DOHH2 (cell line): ENCODE data around the gene CDHR2.
"Not testable (repeated sequence)": the region's sequence is repeated elsewhere in the genome, so short reads cannot be mapped to it uniquely, and the experiment has no call there.

ENCODE experiments used
- H3F3A ChIP-seq: fragments of 200-600 bp; sonication (generic), shearing (Covaris generic); 2 replicates; pipeline ENCODE4 v1.6.0; 2016; ENCODE audit warnings: antibody characterized with exemption, mild to moderate bottlenecking; ENCODE audit not compliant: control insufficient read depth, insufficient read depth
- H3K27ac ChIP-seq: fragments of 200-600 bp; sonication (generic); 2 replicates; pipeline ENCODE4 v1.5.1; 2014; ENCODE audit warnings: low read depth, mild to moderate bottlenecking, low read length, moderate library complexity
- H3K27me3 ChIP-seq: fragments of 200-600 bp; sonication (generic); 2 replicates; pipeline ENCODE4 v1.6.1; 2014; ENCODE audit warnings: mild to moderate bottlenecking, low read length, mixed read lengths; ENCODE audit not compliant: control insufficient read depth
- H3K36me3 ChIP-seq: fragments of 200-600 bp; sonication (generic); 2 replicates; pipeline ENCODE4 v1.6.1; 2014; ENCODE audit warnings: mild to moderate bottlenecking, low read length, moderate library complexity, mixed read lengths; ENCODE audit not compliant: control insufficient read depth
- H3K4me1 ChIP-seq: fragments of 200-600 bp; sonication (generic); 2 replicates; pipeline ENCODE4 v1.6.1; 2014; ENCODE audit warnings: mild to moderate bottlenecking, low read length, mixed read lengths; ENCODE audit not compliant: control insufficient read depth
- H3K4me2 ChIP-seq: fragments of 200-600 bp; sonication (generic); 2 replicates; pipeline ENCODE4 v1.6.0; 2014; ENCODE audit warnings: mild to moderate bottlenecking, low read length, moderate library complexity
- H3K4me3 ChIP-seq: fragments of 200-600 bp; sonication (generic); 2 replicates; pipeline ENCODE4 v1.5.1; 2014; ENCODE audit warnings: mild to moderate bottlenecking, low read length, mixed read lengths
- H3K79me2 ChIP-seq: fragments of 200-600 bp; sonication (generic); 2 replicates; pipeline ENCODE4 v1.6.1; 2014; ENCODE audit warnings: mild to moderate bottlenecking, low read length, mixed read lengths; ENCODE audit not compliant: control insufficient read depth
- H3K9me2 ChIP-seq: fragments of 200-600 bp; sonication (generic); replicated peaks from 2 replicates; pipeline ENCODE4 v1.6.1; 2014; ENCODE audit warnings: mild to moderate bottlenecking, low read length, mixed read lengths; ENCODE audit not compliant: control insufficient read depth
- H3K9me3 ChIP-seq: fragments of 200-600 bp; sonication (generic); 2 replicates; pipeline ENCODE4 v1.6.1; 2014; ENCODE audit warnings: antibody characterized with exemption, low read length, mixed read lengths; ENCODE audit not compliant: control insufficient read depth, insufficient read depth
- H4K20me1 ChIP-seq: fragments of 200-600 bp; sonication (generic); 2 replicates; pipeline ENCODE4 v1.6.0; 2014; ENCODE audit warnings: low read depth, mild to moderate bottlenecking, antibody characterized with exemption, low read length, moderate library complexity; ENCODE audit not compliant: control insufficient read depth, insufficient read depth
- EZH2phosphoT487 ChIP-seq: fragments of 200-600 bp; sonication (generic); IDR thresholded peaks from 2 replicates; pipeline ENCODE4 v1.6.1; 2017; ENCODE audit warnings: borderline replicate concordance, mild to moderate bottlenecking, antibody characterized with exemption, low read length, moderate library complexity, mixed read lengths
- TF ChIP-seq, protein P1 (sequence below): fragments of 200-600 bp; sonication (generic); IDR thresholded peaks from one replicate; pipeline ENCODE4 v1.5.1; 2014; ENCODE audit warnings: antibody characterized with exemption, mild to moderate bottlenecking, low read depth, low read length; ENCODE audit not compliant: poor library complexity, severe bottlenecking

CDHR2 gene

GRCh38 chr5:176589039-176589769 lies 40.1 kb downstream of the CDHR2 start:
- Histone ChIP-seq H3K9me2 (no peaks in the 10 kb centered on the region), H3K79me2 (no peaks in the 10 kb centered on the region), H3F3A (peaks cover 4% of the 10 kb centered on the region; the same call in 1 of the 2 replicates), H3K36me3 (peaks cover 10% of the 10 kb centered on the region), H3K4me1 (no peaks in the 10 kb centered on the region), H3K27me3 (no peaks in the 10 kb centered on the region), H3K4me2 (no peak overlapping the region), H3K9me3 (peaks cover 21% of the 10 kb centered on the region), H3K27ac (no peak overlapping the region), H4K20me1 (no peaks in the 10 kb centered on the region), H3K4me3 (no peak overlapping the region)
- TF ChIP-seq EZH2phosphoT487 = no peak
- TF ChIP-seq, protein P1, sequence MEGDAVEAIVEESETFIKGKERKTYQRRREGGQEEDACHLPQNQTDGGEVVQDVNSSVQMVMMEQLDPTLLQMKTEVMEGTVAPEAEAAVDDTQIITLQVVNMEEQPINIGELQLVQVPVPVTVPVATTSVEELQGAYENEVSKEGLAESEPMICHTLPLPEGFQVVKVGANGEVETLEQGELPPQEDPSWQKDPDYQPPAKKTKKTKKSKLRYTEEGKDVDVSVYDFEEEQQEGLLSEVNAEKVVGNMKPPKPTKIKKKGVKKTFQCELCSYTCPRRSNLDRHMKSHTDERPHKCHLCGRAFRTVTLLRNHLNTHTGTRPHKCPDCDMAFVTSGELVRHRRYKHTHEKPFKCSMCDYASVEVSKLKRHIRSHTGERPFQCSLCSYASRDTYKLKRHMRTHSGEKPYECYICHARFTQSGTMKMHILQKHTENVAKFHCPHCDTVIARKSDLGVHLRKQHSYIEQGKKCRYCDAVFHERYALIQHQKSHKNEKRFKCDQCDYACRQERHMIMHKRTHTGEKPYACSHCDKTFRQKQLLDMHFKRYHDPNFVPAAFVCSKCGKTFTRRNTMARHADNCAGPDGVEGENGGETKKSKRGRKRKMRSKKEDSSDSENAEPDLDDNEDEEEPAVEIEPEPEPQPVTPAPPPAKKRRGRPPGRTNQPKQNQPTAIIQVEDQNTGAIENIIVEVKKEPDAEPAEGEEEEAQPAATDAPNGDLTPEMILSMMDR = no peak

DNA sequence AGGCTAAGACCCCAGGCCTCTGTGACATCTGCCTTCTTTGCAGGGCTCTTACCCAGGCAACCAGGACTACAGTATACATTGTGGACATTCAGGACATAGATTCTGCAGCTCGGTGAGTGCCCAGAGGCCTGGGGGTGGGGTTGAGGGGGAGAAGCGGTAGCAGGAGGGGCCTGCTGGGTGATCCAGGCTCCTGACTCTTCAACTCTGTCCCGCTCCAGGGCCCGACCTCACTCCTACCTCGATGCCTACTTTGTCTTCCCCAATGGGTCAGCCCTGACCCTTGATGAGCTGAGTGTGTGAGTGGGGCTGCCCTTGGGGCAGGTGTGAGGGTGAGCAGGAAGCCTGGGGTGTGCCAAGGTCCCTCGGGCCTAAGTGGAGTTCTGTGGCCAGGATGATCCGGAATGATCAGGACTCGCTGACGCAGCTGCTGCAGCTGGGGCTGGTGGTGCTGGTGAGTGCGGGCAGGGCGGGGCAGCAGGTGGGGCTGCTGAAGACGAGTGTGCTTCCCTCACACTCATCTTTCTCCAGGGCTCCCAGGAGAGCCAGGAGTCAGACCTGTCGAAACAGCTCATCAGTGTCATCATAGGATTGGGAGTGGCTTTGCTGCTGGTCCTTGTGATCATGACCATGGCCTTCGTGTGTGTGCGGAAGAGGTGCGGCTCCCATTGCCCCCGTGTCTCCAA lies 41.0 kb downstream of the CDHR2 start:
- peaks cover 10% of the 10 kb centered on the region for H3K36me3 ChIP-seq
- H4K20me1 ChIP-seq = no peaks in the 10 kb centered on the region
- H3K79me2 ChIP-seq = no peaks in the 10 kb centered on the region
- H3K9me2 ChIP-seq = no peaks in the 10 kb centered on the region
- no peak overlapping the region for H3K27ac ChIP-seq
- TF ChIP-seq, protein P1 = no peak
- TF ChIP-seq EZH2phosphoT487 = no peak
- no peaks in the 10 kb centered on the region for H3K4me1 ChIP-seq
- no peak overlapping the region for H3K4me2 ChIP-seq
- no peak overlapping the region for H3K4me3 ChIP-seq
- H3F3A ChIP-seq = peaks cover 4% of the 10 kb centered on the region; the same call in 1 of the 2 replicates
- peaks cover 19% of the 10 kb centered on the region for H3K9me3 ChIP-seq
- H3K27me3 ChIP-seq = no peaks in the 10 kb centered on the region

GRCh38 chr5:176591667-176592066 lies 42.5 kb downstream of the CDHR2 start:
- not testable (repeated sequence) for H3K27me3 ChIP-seq, H3K9me2 ChIP-seq, H3K79me2 ChIP-seq, H4K20me1 ChIP-seq, H3K27ac ChIP-seq, H3K4me1 ChIP-seq, H3F3A ChIP-seq, H3K4me3 ChIP-seq, H3K36me3 ChIP-seq, H3K4me2 ChIP-seq
- peaks cover 12% of the 10 kb centered on the region; the same call in 1 of the 2 replicates for H3K9me3 ChIP-seq

DNA sequence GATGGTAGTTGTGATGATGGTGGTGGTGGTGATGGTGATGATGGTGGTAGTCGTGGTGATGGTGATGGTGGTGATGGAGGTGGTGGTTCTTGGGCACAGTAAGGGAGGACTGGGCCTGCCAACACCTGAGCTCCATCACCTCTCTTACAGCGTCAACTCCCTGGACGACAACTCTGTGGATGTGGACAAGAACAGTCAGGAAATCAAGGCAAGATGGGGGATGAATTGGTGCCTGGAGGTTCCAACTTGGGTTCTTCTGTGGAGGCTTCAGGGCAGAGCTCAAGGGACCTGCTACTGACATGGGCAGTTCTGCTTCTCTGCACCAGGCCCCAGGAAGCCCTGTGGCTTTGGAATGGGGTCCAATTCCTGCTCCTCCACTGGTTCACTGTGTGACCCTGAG lies 43.4 kb downstream of the CDHR2 start:
- H3K79me2 ChIP-seq = no peaks in the 10 kb centered on the region
- no peak overlapping the region for H3K4me2 ChIP-seq
- no peaks in the 10 kb centered on the region for H3K27me3 ChIP-seq

More for the DNA sequence above, 43.4 kb downstream of the CDHR2 start:
- H3K4me1 ChIP-seq = no peaks in the 10 kb centered on the region
- TF ChIP-seq EZH2phosphoT487 = no peak
- H3K36me3 ChIP-seq = peaks cover 10% of the 10 kb centered on the region
- H3F3A ChIP-seq = peaks cover 4% of the 10 kb centered on the region; the same call in 1 of the 2 replicates
- H3K9me3 ChIP-seq = peaks cover 12% of the 10 kb centered on the region; the same call in 1 of the 2 replicates
- no peak overlapping the region for H3K27ac ChIP-seq
- no peaks in the 10 kb centered on the region for H3K9me2 ChIP-seq
- no peak overlapping the region for H3K4me3 ChIP-seq
- H4K20me1 ChIP-seq = no peaks in the 10 kb centered on the region
